Gastrocnemius medialis (tissue), 4 donors: ENCODE data around the gene LARGE1.

Source experiments
- CTCF ChIP-seq, 5 experiments: fragments of 450-650 bp in 3 of 5; fragments of 200-600 bp in 2 of 5; sonication (generic) in 2 of 5; IDR thresholded peaks in 4 of 5; conservative IDR thresholded peaks in 1 of 5; 1 replicate in 4 of 5; 2 replicates in 1 of 5; pipeline ENCODE4 v1.5.1; 2016 to 2019; ENCODE audit warnings: antibody characterized with exemption in 5 of 5, mild to moderate bottlenecking in 3 of 5, moderate library complexity in 3 of 5
- POLR2A ChIP-seq, 2 donors: fragments of 450-650 bp; IDR thresholded peaks; one replicate each; pipeline ENCODE4 v1.6.1; 2017; ENCODE audit warnings: antibody characterized with exemption in 2 of 2, mild to moderate bottlenecking in 2 of 2, moderate library complexity in 2 of 2

- TF ChIP-seq POLR2A (IDR thresholded peaks at IDR 0.05) (no peak), CTCF (IDR thresholded peaks at IDR 0.05 in 4 of 5, conservative IDR thresholded peaks at IDR 0.05 in 1 of 5) (no peak)
These were observed 232.8 kb downstream of the LARGE1 start for GRCh38 chr22:33687464-33687863.
